ENCODE data around the gene WDR1. TPM values are rescaled to one million over a fixed set of nuclear protein-coding genes. Genes with fewer than 3 reads are reported as not detected.

The WDR1 gene
- polyA plus RNA-seq, 1 of the 3 experiments (the other 2 are of a cell fraction): 310 TPM

DNA sequence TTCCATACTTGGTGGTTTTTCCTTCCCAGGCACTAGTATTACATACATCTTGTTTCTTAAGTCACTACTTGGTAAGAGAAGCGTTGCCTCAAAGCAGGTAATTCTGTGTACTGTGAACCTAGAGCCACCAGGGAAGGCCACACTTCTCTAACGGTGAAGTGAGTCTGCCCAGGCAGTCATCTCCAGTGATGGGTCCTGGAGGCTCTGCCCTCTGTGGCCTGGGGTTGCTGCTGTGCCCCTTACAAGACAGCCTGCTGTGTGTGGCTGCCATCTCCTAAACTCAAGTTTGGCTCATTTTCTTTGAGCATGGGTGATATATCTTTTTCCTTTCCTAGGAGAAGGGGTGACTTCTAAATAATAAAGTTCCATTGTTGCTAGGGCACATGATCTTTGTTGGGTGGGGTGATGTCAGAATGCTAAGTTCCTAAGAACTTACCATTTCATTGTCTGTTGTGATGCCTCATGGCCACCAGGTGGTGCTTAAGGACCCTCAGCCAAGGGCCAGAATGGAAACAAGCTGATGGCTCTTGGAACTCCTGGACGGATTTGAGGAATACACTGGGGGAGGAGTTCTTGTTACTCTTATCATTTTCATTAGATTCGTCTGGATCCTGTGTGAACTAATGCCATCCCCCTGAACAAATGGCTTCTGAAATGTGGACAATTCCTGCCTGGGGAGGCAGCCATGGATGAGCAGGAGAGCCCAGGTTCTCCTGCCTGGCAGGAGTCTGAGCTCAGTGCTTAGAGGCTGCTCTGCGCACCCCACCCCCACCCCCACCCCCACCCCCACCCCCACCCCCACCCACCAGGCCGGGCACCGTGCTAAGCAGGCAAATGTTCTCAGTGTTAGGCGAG lies 41.1 kb upstream of the WDR1 start:
- TF ChIP-seq SMC3 (IDR thresholded peaks at IDR 0.05; ENCODE audit: low read depth, low read length): peak; percentile 71
- TF ChIP-seq ELF1 (IDR thresholded peaks at IDR 0.05): no peak
- no peak for TF ChIP-seq GATA2 (CRISPR knock-in tag; IDR thresholded peaks at IDR 0.05)
- no peak for TF ChIP-seq MXI1 (IDR thresholded peaks at IDR 0.05; ENCODE audit: low read depth, low read length)
- no peak for TF ChIP-seq FOXJ3 (CRISPR knock-in tag; IDR thresholded peaks at IDR 0.05)
- no peak for TF ChIP-seq RXRA (IDR thresholded peaks at IDR 0.05; ENCODE audit: borderline replicate concordance, low read depth)
- TF ChIP-seq RAD21 (IDR thresholded peaks at IDR 0.05; ENCODE audit: low read length): peak; percentile 77
- TF ChIP-seq FOXM1 (IDR thresholded peaks at IDR 0.05; ENCODE audit: low read depth): no peak
- TF ChIP-seq, protein P1, sequence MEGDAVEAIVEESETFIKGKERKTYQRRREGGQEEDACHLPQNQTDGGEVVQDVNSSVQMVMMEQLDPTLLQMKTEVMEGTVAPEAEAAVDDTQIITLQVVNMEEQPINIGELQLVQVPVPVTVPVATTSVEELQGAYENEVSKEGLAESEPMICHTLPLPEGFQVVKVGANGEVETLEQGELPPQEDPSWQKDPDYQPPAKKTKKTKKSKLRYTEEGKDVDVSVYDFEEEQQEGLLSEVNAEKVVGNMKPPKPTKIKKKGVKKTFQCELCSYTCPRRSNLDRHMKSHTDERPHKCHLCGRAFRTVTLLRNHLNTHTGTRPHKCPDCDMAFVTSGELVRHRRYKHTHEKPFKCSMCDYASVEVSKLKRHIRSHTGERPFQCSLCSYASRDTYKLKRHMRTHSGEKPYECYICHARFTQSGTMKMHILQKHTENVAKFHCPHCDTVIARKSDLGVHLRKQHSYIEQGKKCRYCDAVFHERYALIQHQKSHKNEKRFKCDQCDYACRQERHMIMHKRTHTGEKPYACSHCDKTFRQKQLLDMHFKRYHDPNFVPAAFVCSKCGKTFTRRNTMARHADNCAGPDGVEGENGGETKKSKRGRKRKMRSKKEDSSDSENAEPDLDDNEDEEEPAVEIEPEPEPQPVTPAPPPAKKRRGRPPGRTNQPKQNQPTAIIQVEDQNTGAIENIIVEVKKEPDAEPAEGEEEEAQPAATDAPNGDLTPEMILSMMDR (IDR thresholded peaks at IDR 0.05): peak; percentile 83
- CTCF ChIA-PET: interaction anchor here (0.6 to 2.6 kb wide), 38 partner anchors 9 to 397 kb away, joined by 3 to 14 read pairs (median 4); partner anchors contain the start of gene WDR1

DNA sequence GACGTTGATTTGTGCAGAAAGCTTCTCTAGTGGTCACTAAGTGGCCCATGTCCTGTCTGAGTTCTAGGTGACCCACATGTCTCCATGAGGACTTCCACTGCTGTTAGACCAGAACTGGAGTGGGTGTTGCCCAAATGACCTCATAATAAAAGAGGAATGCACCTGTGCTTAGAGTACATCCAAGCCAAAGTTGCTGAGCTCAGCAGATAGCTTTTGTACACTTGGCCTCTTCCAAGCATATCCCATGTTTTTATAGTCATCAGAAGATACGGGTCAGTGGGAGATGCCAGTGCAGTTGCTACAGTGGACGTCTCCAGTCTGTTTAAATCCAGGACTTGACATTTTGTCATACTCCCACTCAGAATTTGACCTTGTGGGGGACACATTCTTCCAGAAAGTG lies 37.6 kb upstream of the WDR1 start:
- Histone ChIP-seq H3K4me1 (ENCODE audit: control insufficient read depth in 1 of 2, insufficient read depth in 2 of 2, low read depth in 1 of 2, low read length in 1 of 2) (no peaks in the 10 kb centered on the region; a peak in 1 of 4 replicates), H3K9me2 (no peaks in the 10 kb centered on the region), H4K20me1 (ENCODE audit: insufficient read depth) (no peaks in the 10 kb centered on the region), H3K9ac (no peak overlapping the region), H3K4me2 (no peak overlapping the region), H3K27ac (ENCODE audit: low read depth in 2 of 2, low read length in 1 of 2) (no peak overlapping the region), H3K4me3 (ENCODE audit: low read depth in 2 of 2, low read length in 1 of 2) (no peak overlapping the region), H2AFZ (ENCODE audit: low read depth) (no peak overlapping the region), H3K9me3 (no peaks in the 10 kb centered on the region), H3F3A (replicated peaks; ENCODE audit: insufficient read depth) (no peaks in the 10 kb centered on the region), H3K79me2 (ENCODE audit: insufficient read depth) (no peaks in the 10 kb centered on the region), H3K27me3 (ENCODE audit: insufficient read depth) (peaks cover 30% of the 10 kb centered on the region; the same call in 1 of the 2 replicates), H3K36me3 (replicated peaks in 1 of 2; ENCODE audit: control insufficient read depth in 1 of 2, insufficient read depth in 2 of 2, low read length in 1 of 2) (no peaks in the 10 kb centered on the region)
- CTCF ChIA-PET: interaction anchor here (1.2 to 1.8 kb wide), 2 partner anchors 11 to 383 kb away, joined by 5 to 9 read pairs; no protein-coding TSS in a partner anchor
- POLR2A ChIA-PET: no interaction called here
- WGBS (ENCODE audit: low lambda C conversion rate): 0% methylated on average over 3 of the region's 3 CpGs
- no peak for DNase-seq
- TF ChIP-seq CHD2 (IDR thresholded peaks at IDR 0.05; ENCODE audit: low read length, partially characterized antibody) (no peak), TCF12 (IDR thresholded peaks at IDR 0.05) (no peak), TAF1 (IDR thresholded peaks at IDR 0.05; ENCODE audit: borderline replicate concordance, low read depth, low read length) (no peak), RFX5 (IDR thresholded peaks at IDR 0.05; ENCODE audit: low read length) (no peak), EP300 (IDR thresholded peaks at IDR 0.05; ENCODE audit: borderline replicate concordance in 1 of 2, low read depth in 1 of 2, low read length in 1 of 2) (no peak), NFIC (IDR thresholded peaks at IDR 0.05; ENCODE audit: borderline replicate concordance) (no peak), MXI1 (IDR thresholded peaks at IDR 0.05; ENCODE audit: low read depth, low read length) (no peak), FOXM1 (IDR thresholded peaks at IDR 0.05; ENCODE audit: low read depth) (no peak), FOSL2 (IDR thresholded peaks at IDR 0.05; ENCODE audit: borderline replicate concordance, low read depth) (no peak), YY1 (IDR thresholded peaks at IDR 0.05; ENCODE audit: low read depth) (no peak), EZH2phosphoT487 (IDR thresholded peaks at IDR 0.05; ENCODE audit: borderline replicate concordance, low read depth) (no peak), TEAD4 (IDR thresholded peaks at IDR 0.05; ENCODE audit: borderline replicate concordance, insufficient read depth) (no peak)
- TF ChIP-seq, protein P2, sequence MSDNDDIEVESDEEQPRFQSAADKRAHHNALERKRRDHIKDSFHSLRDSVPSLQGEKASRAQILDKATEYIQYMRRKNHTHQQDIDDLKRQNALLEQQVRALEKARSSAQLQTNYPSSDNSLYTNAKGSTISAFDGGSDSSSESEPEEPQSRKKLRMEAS (IDR thresholded peaks at IDR 0.05; ENCODE audit: low read depth): no peak
- TF ChIP-seq, protein P3, sequence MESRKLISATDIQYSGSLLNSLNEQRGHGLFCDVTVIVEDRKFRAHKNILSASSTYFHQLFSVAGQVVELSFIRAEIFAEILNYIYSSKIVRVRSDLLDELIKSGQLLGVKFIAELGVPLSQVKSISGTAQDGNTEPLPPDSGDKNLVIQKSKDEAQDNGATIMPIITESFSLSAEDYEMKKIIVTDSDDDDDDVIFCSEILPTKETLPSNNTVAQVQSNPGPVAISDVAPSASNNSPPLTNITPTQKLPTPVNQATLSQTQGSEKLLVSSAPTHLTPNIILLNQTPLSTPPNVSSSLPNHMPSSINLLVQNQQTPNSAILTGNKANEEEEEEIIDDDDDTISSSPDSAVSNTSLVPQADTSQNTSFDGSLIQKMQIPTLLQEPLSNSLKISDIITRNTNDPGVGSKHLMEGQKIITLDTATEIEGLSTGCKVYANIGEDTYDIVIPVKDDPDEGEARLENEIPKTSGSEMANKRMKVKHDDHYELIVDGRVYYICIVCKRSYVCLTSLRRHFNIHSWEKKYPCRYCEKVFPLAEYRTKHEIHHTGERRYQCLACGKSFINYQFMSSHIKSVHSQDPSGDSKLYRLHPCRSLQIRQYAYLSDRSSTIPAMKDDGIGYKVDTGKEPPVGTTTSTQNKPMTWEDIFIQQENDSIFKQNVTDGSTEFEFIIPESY (IDR thresholded peaks at IDR 0.05; ENCODE audit: borderline replicate concordance, low read depth): no peak

More for the DNA sequence above, 41.1 kb upstream of the WDR1 start:
- Histone ChIP-seq H3K9me3 (no peaks in the 10 kb centered on the region), H3K79me2 (ENCODE audit: insufficient read depth) (no peaks in the 10 kb centered on the region), H3K9me2 (no peaks in the 10 kb centered on the region), H4K20me1 (ENCODE audit: insufficient read depth) (no peaks in the 10 kb centered on the region), H3K4me1 (ENCODE audit: control insufficient read depth in 1 of 2, insufficient read depth in 2 of 2, low read depth in 1 of 2, low read length in 1 of 2) (no peaks in the 10 kb centered on the region; a peak in 1 of 4 replicates), H3K4me3 (ENCODE audit: low read depth in 2 of 2, low read length in 1 of 2) (peak overlapping the region in 1 of 2 experiments; percentile 39; a peak in 1 of 4 replicates), H3K27me3 (ENCODE audit: insufficient read depth) (peaks cover 18% of the 10 kb centered on the region; the same call in 1 of the 2 replicates), H3K4me2 (no peak overlapping the region), H3K27ac (ENCODE audit: low read depth in 2 of 2, low read length in 1 of 2) (no peak overlapping the region), H2AFZ (ENCODE audit: low read depth) (no peak overlapping the region), H3K36me3 (replicated peaks in 1 of 2; ENCODE audit: control insufficient read depth in 1 of 2, insufficient read depth in 2 of 2, low read length in 1 of 2) (no peaks in the 10 kb centered on the region), H3K9ac (no peak overlapping the region), H3F3A (replicated peaks; ENCODE audit: insufficient read depth) (no peaks in the 10 kb centered on the region)
- 5% methylated on average over 4 of the region's 8 CpGs for WGBS (ENCODE audit: low lambda C conversion rate)
- POLR2A ChIA-PET: no interaction called here
- DNase-seq: peak; percentile 74

Measured in SK-N-SH (cell line).